GM12878 (cell line): ENCODE results near the gene POFUT1. TPM values are rescaled to one million over a fixed set of nuclear protein-coding genes. Genes with fewer than 3 reads are reported as not detected.

ENCODE experiments used
- BMI1 ChIP-seq: fragments of 450-650 bp; IDR thresholded peaks from 2 replicates; pipeline ENCODE4 v1.6.1; 2016; ENCODE audit warnings: mild to moderate bottlenecking, moderate library complexity, borderline replicate concordance
- CBFB ChIP-seq: IDR thresholded peaks from 2 replicates; pipeline ENCODE4 v1.6.1; 2016; ENCODE audit warnings: antibody characterized with exemption, low read depth
- CREM ChIP-seq: IDR thresholded peaks from 2 replicates; pipeline ENCODE4 v1.6.1; 2014; ENCODE audit warnings: antibody characterized with exemption, low read depth
- EGR1 ChIP-seq, 2 experiments: IDR thresholded peaks; 1 replicate in 1 of 2; 2 replicates in 1 of 2; pipeline ENCODE4 v1.6.1; 2011 to 2012; ENCODE audit warnings: low read depth in 2 of 2, low read length in 2 of 2, borderline replicate concordance in 1 of 2, mild to moderate bottlenecking in 1 of 2, moderate library complexity in 1 of 2
- ESRRA ChIP-seq: IDR thresholded peaks from 2 replicates; pipeline ENCODE4 v1.6.1; 2012; ENCODE audit warnings: mild to moderate bottlenecking, low read length, improper control_type of control experiment
- EZH2 ChIP-seq: IDR thresholded peaks from 2 replicates; pipeline ENCODE4 v1.6.1; 2012; ENCODE audit warnings: low read depth, mild to moderate bottlenecking, control low read depth, inconsistent platforms, low read length, borderline replicate concordance; ENCODE audit not compliant: control insufficient read depth
- FOS ChIP-seq: IDR thresholded peaks from 3 replicates; pipeline ENCODE4 v1.6.1; 2011; ENCODE audit warnings: borderline replicate concordance; ENCODE audit not compliant: insufficient read length; ENCODE audit errors: extremely low read depth
- GABPA ChIP-seq: IDR thresholded peaks from 2 replicates; pipeline ENCODE4 v1.6.1; 2014; ENCODE audit warnings: antibody characterized with exemption, low read depth, mild to moderate bottlenecking, inconsistent platforms
- GATAD2B ChIP-seq: fragments of 450-650 bp; conservative IDR thresholded peaks from 2 replicates; pipeline ENCODE4 v1.6.1; 2017; ENCODE audit warnings: low read depth, mild to moderate bottlenecking, moderate library complexity
- HDAC2 ChIP-seq: fragments of 200-600 bp; sonication (generic); IDR thresholded peaks from 2 replicates; pipeline ENCODE4 v1.6.1; 2017
- JUNB ChIP-seq: IDR thresholded peaks from 2 replicates; pipeline ENCODE4 v1.6.1; 2016; ENCODE audit warnings: antibody characterized with exemption, mild to moderate bottlenecking
- LARP7 ChIP-seq: fragments of 450-650 bp; IDR thresholded peaks from 2 replicates; pipeline ENCODE4 v1.6.1; 2017; ENCODE audit warnings: mild to moderate bottlenecking
- NFIC ChIP-seq: IDR thresholded peaks from 2 replicates; pipeline ENCODE4 v1.6.1; 2012; ENCODE audit warnings: low read depth, mild to moderate bottlenecking, inconsistent platforms, low read length, moderate library complexity
- NR2C2 ChIP-seq: IDR thresholded peaks from 2 replicates; pipeline ENCODE4 v1.6.1; 2011; ENCODE audit warnings: borderline replicate concordance, low read depth; ENCODE audit not compliant: control insufficient read depth, insufficient read length
- PAX8 ChIP-seq: fragments of 450-650 bp; IDR thresholded peaks from 2 replicates; pipeline ENCODE4 v1.6.1; 2017; ENCODE audit warnings: mild to moderate bottlenecking, moderate library complexity
- POLR2A ChIP-seq: IDR thresholded peaks from 2 replicates; pipeline ENCODE4 v1.6.1; 2011; ENCODE audit warnings: low read depth, mild to moderate bottlenecking, low read length
- POLR2AphosphoS2 ChIP-seq: IDR thresholded peaks from 2 replicates; pipeline ENCODE4 v1.6.1; 2011; ENCODE audit warnings: low read depth, mild to moderate bottlenecking, low read length, improper control_type of control experiment, moderate library complexity
- POLR2AphosphoS5 ChIP-seq: IDR thresholded peaks from 2 replicates; pipeline ENCODE4 v1.6.1; 2011; ENCODE audit warnings: mild to moderate bottlenecking, low read length, inconsistent platforms
- RB1 ChIP-seq: fragments of 450-650 bp; formaldehyde crosslinking; IDR thresholded peaks from 2 replicates; pipeline ENCODE4 v1.6.1; 2017; ENCODE audit warnings: mild to moderate bottlenecking, borderline replicate concordance
- RUNX3 ChIP-seq: IDR thresholded peaks from 2 replicates; pipeline ENCODE4 v1.6.1; 2012; ENCODE audit warnings: low read length, inconsistent platforms
- SIX5 ChIP-seq: IDR thresholded peaks from 2 replicates; pipeline ENCODE4 v1.6.1; 2011; ENCODE audit warnings: mild to moderate bottlenecking, low read depth, low read length, moderate library complexity; ENCODE audit not compliant: severe bottlenecking
- SRF ChIP-seq, 2 experiments: IDR thresholded peaks; 2 replicates each; pipeline ENCODE4 v1.6.1; 2011; ENCODE audit warnings: low read depth in 2 of 2, low read length in 2 of 2, mild to moderate bottlenecking in 1 of 2, moderate library complexity in 1 of 2
- STAT1 ChIP-seq: fragments of 450-650 bp; conservative IDR thresholded peaks from 2 replicates; pipeline ENCODE4 v1.6.1; 2014; ENCODE audit warnings: antibody characterized with exemption, mild to moderate bottlenecking
- STAT3 ChIP-seq: IDR thresholded peaks from 2 replicates; pipeline ENCODE4 v1.6.1; 2011; ENCODE audit warnings: low read depth, low read length, improper control_type of control experiment
- TARDBP ChIP-seq: IDR thresholded peaks from 2 replicates; pipeline ENCODE4 v1.6.1; 2016; ENCODE audit warnings: borderline replicate concordance
- TCF3 ChIP-seq: IDR thresholded peaks from 2 replicates; pipeline ENCODE4 v1.6.1; 2012; ENCODE audit warnings: low read depth, mild to moderate bottlenecking, low read length, borderline replicate concordance; ENCODE audit not compliant: insufficient read depth
- TCF7 ChIP-seq: IDR thresholded peaks from 2 replicates; pipeline ENCODE4 v1.6.1; 2014; ENCODE audit warnings: antibody characterized with exemption, borderline replicate concordance
- ZBTB33 ChIP-seq: fragments of 450-650 bp; IDR thresholded peaks from 2 replicates; pipeline ENCODE4 v1.6.1; 2017; ENCODE audit warnings: mild to moderate bottlenecking
- ZNF217 ChIP-seq: fragments of 450-650 bp; IDR thresholded peaks from 2 replicates; pipeline ENCODE4 v1.6.1; 2017; ENCODE audit warnings: antibody characterized with exemption, mild to moderate bottlenecking
- polyA plus RNA-seq, 11 experiments: library from polyadenylated mRNA; depleted of rRNA in 4 of 11; unstranded in 6 of 11; stranded (reverse) in 5 of 11; fragments of >200 nt; fragmentation: Nextera tagmentation in 4 of 11; fragmentation: Illumina TruSeq in 1 of 11; extraction: Ambion mirVana in 4 of 11; extraction: Trizol in 1 of 11; gene quantifications; 1 replicate in 1 of 11; 2 replicates in 10 of 11; pipeline versions ENCODE4 v1.2.1 to v1.2.3, GENCODE V29; 2011 to 2016; ENCODE audit warnings: inconsistent platforms in 2 of 11, missing spikeins in 2 of 11, low read depth in 1 of 11
- total RNA-seq, 4 experiments: library from RNA; depleted of rRNA in 3 of 4; stranded (reverse); fragments of >200 nt in 3 of 4; fragmentation: Illumina TruSeq in 1 of 4; extraction: Trizol in 1 of 4; gene quantifications; 2 replicates each; pipeline versions ENCODE4 v1.2.1 to v1.2.3, GENCODE V29; 2013 to 2021
- TF ChIP-seq, protein P1 (sequence below): fragments of 450-650 bp; IDR thresholded peaks from 2 replicates; pipeline ENCODE4 v1.6.1; 2018; ENCODE audit warnings: borderline replicate concordance, mild to moderate bottlenecking; ENCODE audit not compliant: partially characterized antibody

Gene POFUT1
- total and polyA plus RNA-seq, 10 of the 15 experiments (the other 5 are each of a cell fraction or from before 2014, with no cell fraction given), result 2.6 to 33.4 (median 23.1) TPM

DNA sequence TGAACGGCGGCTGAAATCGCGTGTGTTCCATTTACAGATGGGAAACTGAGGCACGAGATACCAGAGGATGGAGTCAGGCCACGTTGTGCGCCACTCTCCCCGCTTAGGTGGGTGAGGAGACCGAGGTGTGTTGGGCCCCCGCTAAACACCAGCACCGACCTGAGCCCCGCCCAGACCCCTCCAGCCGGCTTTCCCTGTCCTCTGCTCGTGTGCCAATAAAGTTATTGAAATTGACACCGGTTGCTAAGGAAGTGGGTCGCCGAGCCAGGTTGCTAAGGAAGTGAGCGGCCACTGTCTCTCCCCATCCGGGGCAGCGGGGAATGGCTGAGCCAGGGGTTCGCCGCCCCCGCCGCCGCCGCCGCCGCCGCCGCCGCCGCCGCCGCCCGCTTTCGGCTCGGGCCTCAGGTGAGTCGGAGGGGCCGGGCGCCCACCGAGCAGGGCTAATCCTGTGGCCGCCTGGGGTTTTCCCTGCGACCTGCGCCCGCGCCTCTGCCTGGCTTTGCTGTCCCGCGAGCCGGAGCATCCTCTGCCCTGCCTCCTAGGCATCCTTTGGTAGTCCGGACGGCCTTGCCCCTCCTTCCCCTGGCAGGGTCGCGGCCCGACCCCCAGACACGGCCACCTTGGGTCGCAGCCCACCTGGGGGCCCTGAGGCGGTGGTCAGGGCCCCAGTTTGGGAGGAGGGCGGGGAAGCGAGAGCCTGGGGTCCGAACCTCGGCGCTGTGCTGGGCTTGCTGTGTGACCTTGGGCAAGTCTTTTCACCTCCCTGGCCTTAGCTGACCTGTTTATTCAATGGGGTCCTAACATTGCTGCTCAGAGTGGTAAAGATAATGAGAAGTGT lies 69.9 kb downstream of the POFUT1 start, which contains the start of gene KIF3B (continued):
- TF ChIP-seq POLR2AphosphoS2 (no peak), GATAD2B (peak; percentile 94), ZBTB33 (no peak), GABPA (peak; percentile 87), SIX5 (peak; percentile 40), STAT3 (no peak), RB1 (peak; percentile 63; the same call in 1 of the 2 replicates), POLR2A (peak; percentile 57; the same call in 1 of the 2 replicates), BMI1 (peak; percentile 96), TCF3 (no peak), POLR2AphosphoS5 (no peak), CBFB (no peak), STAT1 (no peak), PAX8 (no peak), TCF7 (no peak), TARDBP (peak; percentile 99), NR2C2 (no peak), SRF (IDR thresholded peaks at IDR 0.05; ENCODE audit: low read depth in 2 of 2, low read length in 2 of 2) (0 out of 4 replicates have a peak, but pooled peaks of 1 of the 2 experiments have one; percentile 57), ESRRA (no peak), NFIC (no peak), HDAC2 (no peak), JUNB (no peak), EGR1 (IDR thresholded peaks at IDR 0.05; ENCODE audit: borderline replicate concordance in 1 of 2, low read depth in 2 of 2, low read length in 2 of 2) (peak in 1 of 2 experiments; percentile 67; a peak in 2 of 3 replicates), LARP7 (peak; percentile 79; the same call in 1 of the 2 replicates), EZH2 (no peak), CREM (peak; percentile 72), RUNX3 (peak; percentile 75), ZNF217 (peak; percentile 77), FOS (no peak)
- TF ChIP-seq, protein P1, sequence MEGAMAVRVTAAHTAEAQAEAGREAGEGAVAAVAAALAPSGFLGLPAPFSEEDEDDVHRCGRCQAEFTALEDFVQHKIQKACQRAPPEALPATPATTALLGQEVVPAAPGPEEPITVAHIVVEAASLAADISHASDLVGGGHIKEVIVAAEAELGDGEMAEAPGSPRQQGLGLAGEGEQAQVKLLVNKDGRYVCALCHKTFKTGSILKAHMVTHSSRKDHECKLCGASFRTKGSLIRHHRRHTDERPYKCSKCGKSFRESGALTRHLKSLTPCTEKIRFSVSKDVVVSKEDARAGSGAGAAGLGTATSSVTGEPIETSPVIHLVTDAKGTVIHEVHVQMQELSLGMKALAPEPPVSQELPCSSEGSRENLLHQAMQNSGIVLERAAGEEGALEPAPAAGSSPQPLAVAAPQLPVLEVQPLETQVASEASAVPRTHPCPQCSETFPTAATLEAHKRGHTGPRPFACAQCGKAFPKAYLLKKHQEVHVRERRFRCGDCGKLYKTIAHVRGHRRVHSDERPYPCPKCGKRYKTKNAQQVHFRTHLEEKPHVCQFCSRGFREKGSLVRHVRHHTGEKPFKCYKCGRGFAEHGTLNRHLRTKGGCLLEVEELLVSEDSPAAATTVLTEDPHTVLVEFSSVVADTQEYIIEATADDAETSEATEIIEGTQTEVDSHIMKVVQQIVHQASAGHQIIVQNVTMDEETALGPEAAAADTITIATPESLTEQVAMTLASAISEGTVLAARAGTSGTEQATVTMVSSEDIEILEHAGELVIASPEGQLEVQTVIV, result peak; percentile 79
